GM19193 (cell line): ENCODE measurements around the gene ST3GAL3.

Source experiments
- POLR2A ChIP-seq: IDR thresholded peaks from 4 replicates; pipeline ENCODE4 v1.6.1; 2011; ENCODE audit not compliant: insufficient read depth, insufficient read length; ENCODE audit errors: extremely low read depth

The ST3GAL3 gene

DNA sequence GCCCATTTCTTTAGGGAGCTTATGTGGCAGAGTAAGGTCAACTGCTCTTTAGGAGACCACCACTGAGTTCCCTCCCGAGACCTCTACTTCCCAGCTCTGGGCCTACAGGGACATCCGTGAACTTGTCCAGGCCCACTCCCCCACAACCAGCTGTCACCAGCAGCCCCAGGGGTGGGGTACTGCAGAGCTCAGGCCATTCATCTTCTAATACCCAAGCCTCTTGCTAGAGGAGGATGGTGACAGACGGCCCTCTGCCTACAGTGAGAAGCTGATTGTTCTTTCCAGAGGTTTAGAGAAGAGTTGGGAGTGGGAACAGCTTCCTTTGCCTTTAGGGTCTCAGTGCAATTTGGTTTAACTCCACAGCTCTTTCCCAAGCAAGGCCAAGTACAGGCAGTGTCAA lies 193.1 kb downstream of the ST3GAL3 start:
- TF ChIP-seq POLR2A = no peak

- no peak for TF ChIP-seq POLR2A
Measured at GRCh38 chr1:43901196-43901961, 194.0 kb downstream of the ST3GAL3 start.

DNA sequence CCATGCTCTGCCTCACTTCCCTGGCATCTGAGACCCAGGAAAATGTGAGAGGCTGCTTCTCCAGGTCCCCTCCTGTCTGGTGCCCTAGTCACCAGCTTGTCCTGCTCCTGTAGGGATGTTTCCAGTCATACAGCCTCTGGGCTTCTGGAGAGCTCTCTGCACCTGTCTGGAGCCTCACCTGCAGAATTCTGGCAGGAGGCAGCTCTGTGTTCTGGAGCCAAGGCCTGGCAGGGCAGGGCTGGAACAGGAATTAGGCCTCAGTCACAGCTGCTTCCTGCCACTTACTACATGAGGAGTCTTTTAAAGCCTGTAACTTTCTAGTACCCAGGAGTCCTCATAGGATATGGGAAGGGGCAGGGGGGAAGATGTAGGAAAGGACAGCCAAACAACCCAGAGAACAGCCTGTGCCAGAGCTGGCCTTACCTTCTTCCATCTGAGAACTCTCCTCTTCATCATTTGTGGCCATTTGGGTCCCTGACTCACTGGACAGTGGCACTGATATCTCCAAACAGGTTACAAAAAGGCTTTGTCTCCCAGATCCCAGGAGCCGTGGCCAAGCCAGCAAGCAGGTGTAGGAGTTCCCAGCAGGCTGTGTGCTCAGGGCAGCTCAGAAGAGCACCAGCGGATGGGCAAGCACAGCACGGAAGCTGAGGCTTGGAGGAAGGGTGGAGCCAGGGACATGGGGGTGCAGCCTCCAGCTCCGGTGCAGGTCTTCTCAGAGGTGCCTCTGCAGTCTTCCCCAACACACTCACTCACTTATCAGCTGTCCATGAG lies 194.9 kb downstream of the ST3GAL3 start:
- TF ChIP-seq POLR2A = no peak

DNA sequence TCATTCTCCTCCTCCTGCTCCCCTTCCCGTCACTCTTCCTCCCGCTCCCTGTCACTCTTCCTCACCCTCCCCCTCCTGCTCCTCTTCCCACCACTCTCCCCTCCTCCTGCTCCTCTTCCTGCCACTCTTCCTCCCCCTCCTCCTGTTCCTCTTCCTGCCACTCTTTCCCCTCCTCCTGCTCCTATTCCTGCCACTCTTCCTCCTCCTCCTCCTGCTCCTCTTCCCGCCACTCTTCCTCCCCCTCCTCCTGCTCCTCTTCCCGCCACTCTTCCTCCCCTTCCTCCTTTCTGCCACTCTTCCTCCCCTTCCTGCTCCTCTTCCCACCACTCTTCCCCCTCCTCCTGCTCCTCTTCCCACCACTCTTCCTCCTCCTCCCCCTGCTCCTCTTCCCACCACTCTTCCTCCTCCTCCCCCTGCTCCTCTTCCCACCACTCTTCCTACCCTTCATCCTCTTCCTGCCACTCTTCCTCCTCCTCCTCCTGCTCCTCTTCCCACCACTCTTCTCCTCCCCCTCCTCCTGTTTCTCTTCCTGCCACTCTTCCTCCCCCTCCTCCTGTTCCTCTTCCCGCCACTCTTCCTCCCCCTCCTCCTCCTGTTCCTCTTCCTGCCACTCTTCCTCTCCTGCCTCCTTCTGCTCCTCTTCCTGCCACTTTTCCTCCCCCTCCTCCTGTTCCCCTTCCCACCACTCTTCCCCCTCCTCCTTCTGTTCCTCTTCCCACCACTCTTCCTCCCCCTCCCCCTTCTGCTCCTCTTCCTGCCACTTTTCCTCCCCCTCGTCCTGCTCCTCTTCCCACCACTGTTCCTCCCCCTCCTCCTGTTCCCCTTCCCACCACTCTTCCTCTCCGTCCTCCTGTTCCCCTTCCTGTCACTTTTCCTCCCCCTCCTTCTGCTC lies 197.6 kb downstream of the ST3GAL3 start:
- no peak for TF ChIP-seq POLR2A

- no peak for TF ChIP-seq POLR2A
Measured at GRCh38 chr1:43908226-43908625, 200.9 kb downstream of the ST3GAL3 start.

DNA sequence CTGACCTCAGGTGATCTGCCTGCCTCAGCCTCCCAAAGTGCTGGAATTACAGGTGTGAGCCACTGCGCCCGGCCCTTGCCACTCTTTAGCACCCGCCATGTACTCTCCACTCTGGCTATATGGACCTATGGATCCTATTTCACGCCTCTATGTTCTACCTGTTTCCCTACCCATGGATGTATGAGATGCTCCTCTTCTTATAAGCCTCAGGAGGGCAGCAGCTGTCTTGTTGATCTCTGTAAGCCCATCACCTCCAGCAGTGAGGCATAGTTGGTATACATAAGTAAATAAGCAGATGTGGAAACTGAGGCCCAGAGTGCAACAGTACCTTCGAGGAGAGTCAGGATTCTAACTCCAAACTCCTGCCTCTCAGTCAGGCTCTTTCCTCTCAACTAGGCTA lies 201.5 kb downstream of the ST3GAL3 start:
- no peak for TF ChIP-seq POLR2A

DNA sequence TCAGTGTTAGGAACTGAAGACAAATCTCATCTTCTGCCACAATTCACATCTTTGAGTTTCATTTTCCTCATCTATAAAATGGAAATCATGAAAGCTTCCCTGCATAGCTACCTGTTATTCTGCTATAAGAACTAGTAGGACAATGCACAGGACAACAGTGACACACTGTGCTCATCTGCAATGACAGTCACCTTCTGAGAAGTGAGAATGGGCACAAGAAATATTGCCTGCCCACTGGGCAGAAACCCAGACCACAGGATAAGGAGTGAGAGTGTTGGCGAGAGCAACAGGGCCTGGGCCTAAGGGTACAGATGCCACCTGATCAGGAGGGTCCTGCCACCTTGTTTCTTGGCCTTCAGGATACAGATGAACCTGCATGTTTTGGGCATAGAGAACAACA lies 203.0 kb downstream of the ST3GAL3 start:
- no peak for TF ChIP-seq POLR2A

DNA sequence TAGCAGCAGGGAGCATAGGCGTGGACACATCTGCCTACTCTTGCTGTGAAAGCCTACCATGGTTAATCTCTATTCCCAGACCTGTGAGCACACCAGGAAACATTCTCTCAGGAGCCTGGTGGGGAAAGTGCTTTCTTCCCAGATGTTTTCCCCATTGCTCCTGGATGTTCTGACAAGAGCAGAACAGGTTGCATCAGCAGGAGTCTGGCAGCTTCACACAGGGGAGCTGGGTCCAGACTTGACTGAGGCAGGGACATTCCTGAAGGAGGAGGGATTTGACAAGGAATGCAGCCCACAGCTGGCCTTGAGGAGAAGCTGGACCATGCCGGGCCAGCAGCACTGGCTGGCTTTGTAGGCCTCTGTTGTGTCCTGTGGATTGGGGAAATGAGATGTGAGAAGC lies 205.3 kb downstream of the ST3GAL3 start:
- no peak for TF ChIP-seq POLR2A

GRCh38 chr1:43913051-43913501 lies 205.7 kb downstream of the ST3GAL3 start:
- no peak for TF ChIP-seq POLR2A

GRCh38 chr1:43913666-43914360 lies 206.5 kb downstream of the ST3GAL3 start:
- no peak for TF ChIP-seq POLR2A

- no peak for TF ChIP-seq POLR2A
Measured at GRCh38 chr1:43914576-43915525, 207.5 kb downstream of the ST3GAL3 start.

- no peak for TF ChIP-seq POLR2A
Measured at GRCh38 chr1:43919906-43920305, 212.6 kb downstream of the ST3GAL3 start.

- no peak for TF ChIP-seq POLR2A
Measured at GRCh38 chr1:43921022-43921421, 213.7 kb downstream of the ST3GAL3 start.
